ENCODE data around the gene STRIP1.
"Not testable (repeated sequence)": the region's sequence is repeated elsewhere in the genome, so short reads cannot be mapped to it uniquely, and the experiment has no call there.

STRIP1 gene

DNA sequence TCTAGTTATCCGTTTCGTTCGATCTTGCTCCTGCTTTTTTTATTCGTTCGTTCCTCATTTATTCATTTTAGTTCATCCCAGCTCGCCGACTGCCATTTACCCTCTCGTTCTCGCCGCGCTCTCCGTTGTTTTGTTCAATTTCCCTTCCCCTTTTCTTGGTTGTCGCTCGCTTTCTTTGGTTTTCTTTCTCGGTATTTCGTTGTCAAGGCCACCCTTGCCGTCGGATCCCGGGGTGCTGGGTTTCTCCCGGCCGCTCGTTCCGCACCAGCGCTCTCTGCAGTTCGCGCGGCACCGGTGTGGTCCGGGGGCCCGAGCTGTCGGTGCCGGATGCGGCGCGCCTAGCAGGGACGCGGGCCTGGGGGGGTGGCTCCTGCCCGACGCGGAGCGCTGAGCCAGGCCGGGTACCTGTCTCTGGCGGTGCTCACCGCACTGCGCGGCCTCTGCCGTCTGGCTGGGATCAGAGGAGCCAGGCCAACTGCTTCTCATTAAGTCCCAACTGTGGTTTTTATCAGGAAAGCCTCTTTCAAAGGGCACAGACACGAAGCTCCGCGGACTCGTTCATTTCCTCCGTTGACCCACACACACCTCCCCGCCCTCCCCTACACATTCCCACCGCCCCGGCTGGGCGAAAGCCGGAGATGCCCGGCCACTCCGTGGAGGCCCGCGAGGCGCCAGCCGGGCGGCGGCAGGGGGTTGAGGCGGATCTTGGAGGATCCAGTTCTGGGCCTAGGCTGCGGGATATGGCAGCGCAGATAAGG lies 34.4 kb downstream of the STRIP1 start:
- no peak for DNase-seq

DNA sequence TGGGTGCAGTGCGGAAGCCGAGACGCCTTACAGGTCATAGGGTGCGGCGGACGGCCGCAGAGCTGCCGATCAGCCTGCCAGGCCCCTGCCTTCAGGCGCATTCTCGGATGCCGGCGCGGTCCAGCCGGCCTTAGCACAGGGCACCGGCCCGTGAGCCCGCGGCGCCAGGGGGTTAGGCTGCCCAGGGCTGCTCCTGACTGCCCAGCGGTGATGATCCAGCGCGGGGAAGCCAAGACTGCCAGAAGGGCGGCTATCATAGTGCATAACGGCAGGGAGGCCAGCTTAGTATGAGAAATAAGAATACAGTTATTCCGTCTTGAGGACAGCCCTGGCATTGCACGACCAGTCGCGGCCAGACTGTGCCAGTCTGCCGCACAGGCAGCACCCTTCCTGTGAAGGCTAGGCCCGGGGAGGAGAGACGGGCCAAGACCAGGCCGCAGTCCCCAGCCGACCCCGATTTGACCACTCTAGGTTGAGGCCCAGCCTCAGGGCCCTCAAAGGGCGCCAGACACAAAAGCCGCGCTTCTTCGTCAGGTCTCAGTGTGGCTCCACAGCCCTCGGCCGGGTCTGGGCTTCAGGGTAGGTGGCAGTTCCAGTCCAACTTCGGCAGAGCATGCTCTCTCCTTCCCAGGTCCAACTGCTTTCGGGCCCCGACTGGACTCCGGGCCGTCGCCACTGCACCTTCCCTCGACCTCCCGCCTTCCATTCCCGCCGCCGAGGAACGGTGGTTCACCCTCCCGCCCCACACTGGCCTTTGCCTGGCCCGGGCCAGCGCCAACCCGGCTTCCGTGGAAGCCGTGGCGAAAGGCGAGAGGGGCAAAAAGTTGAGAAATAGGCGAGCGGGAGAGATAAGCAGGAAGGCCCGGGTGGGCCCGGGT lies 35.2 kb downstream of the STRIP1 start:
- DNase-seq = no peak

GRCh38 chr1:110070282-110070669 lies 35.9 kb downstream of the STRIP1 start:
- DNase-seq = no peak

DNA sequence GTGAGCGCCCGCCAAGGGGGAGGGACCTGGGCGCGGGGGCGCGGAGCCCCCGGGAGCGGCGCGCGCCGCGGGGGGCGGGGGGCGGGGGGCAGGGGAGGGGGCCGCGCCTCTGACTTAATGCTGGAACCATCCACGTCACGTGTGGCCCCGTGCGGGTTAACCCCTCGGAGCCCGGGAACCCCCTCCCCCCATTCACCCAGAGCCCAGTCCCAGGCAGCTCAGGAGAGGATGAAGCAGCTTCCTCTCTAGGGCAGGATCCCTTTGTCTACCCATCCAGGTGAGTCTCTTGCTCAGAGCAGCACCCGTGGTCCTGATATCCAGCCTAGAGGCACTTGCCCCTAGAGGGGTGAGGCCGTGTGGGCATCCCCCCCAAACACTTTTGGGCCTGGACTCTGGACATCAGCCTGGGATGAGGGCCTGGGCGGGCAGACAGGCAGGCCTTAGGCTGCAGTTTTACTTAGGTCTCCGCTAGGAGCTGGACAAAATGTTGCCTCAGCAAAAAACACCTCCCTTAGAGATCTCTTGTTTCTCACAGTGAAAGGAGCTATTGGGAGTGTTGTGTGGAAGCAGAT lies 36.3 kb downstream of the STRIP1 start, which contains the start of gene ALX3:
TSS of gene ALX3 (minus strand) at position 2 of the 572 bp plus-strand sequence. CDS start 60 bp downstream, outside the sequence.
- no peak for DNase-seq

DNA sequence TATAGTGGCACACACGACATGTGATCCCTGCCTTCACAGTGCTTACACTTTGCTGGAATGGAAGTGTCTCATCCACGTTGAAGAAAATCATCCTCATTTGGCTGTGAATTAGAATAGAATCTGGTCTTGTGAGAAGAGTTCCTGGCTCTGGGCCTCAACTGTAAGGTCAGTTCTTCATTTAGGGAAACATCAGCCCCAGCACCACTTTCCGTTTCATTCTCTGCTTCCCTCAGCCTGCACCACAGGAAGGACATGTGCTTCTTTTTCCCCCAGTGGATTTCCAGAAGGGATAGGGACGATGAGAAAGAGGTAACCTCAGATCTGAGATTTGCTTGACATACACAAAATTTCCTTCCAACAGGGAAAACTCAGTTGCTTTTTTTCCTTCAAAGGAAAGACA lies 39.7 kb downstream of the STRIP1 start:
- DNase-seq = no peak

DNA sequence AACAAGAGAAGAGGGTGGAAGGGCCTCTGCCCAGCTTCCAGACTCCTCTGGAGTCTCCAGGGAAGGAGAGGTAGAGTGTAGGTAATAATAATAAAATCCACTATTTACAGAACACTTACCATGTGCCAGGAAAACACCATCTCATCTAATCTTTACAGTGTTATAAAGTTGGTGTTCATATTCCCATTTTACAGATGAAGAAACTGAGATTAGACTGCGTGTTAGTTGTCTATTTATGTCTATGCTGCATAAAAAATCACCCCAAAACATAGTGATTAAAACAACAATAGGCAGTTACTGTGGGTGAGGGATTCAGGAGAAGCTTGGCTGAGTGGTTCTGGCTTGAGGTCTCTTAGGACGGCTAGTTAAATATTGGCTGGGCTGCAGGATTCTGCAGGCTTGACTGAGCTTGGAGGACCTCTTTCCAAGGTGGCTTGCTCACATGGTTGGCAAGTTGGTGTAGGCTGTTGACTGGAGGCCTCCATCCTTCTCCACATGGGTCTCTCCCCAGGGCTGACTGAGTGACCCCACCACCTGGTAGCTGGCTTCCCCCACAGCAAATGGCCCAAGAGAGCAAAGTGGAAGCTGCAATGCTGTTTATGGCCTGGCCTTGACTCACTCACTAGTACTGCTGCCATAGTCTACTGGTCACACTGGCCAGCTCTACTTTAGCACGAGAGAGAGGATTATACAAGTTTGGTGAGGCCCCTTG lies 42.5 kb downstream of the STRIP1 start:
- DNase-seq = no peak

- DNase-seq = not testable (repeated sequence)
Observed at GRCh38 chr1:110079995-110080394, 45.6 kb downstream of the STRIP1 start.

DNA sequence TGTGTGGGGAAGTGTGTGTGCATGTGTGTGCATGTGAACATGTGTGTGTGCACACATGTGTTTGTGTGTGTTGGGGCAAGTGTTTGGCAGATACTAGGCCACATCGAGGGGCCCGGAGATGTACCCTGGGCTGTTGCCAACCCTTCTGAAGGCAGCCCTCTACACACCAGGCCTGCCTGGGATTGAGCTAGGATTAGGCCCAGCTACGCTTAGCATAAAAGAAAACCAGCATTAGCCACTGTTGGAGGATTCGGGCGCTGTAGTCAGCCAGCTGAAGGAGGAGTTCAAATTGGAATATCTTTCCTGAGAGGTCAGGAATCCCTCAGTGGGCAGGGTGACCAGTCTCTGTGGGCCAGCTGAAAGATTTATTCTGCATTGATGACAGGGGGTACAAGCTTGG lies 46.6 kb downstream of the STRIP1 start:
- no peak for DNase-seq

DNA sequence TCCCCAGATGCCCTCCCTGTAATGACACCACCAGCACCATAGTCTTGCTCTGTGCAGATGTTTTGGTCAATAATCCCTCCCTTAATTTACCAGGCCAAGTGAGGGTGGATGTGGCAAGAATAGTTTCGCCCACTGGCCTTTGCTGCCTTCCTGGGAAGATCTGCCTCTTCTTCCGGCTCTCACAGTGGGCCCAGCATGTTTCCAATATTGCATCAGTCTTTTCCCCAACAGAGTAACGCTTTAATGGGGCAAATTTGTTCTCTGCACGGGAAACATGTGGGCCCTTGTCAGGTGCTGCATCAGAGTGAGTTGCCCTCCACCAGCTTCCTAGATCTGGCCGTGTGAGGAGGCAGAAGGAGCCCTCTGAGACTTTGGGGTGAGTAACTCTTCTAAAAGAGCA lies 48.1 kb downstream of the STRIP1 start:
- DNase-seq = no peak

DNA sequence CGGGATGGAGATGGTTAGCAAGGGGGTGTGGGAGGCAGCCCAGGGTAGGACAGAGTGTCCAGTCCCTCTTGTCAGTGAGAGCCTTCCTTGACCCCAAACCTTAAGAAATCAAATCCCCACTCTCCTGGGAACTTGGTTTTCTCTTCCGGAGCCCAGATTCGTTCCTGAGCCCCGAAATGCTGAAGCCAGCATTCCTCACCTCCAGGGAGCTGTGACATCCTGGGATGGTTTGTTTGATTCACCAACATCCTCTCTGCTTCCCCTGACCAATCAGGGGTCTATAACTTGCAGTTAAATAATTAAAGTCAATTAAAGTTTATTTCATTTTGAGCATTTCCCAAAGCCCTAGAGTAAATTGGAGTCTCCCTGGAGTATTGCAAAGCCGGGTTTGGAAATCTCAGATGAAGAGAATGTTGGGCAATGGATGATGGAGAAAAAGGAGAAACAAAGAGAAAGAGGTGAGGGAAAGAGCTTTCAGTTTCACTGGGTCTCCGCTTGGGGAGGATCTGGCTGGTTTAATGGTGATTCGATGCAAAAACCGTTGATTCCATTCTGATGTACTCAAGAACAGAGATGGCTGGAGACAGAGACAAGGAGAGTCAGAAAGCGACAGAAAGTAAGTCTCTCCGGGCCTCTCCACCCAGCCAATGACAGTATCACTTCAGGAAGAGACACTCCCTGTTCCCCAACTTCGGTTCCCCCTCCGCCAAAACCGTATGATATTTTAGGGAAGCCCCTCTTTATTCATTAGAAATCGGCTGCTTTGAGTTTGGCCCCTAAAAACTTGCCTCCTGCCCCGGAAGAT lies 48.8 kb downstream of the STRIP1 start:
- DNase-seq = no peak

DNA sequence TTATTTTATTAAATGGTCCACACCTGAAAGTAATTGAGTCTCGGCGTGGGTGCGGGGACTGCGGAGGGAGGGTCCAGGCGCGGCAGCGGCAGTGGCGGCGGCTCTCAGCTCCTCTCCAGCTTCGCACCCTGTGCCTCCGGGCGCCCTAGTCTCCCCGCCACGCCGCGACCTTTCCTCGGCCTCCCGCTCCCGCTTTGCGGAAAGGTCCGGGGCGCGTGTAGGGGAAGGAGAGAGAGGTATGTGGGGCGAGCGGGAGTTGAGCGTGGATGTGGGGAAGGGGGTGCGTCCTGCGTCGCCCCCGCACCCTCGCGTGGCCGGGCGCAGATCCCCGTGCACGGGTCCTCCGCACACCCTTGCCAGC lies 49.4 kb downstream of the STRIP1 start:
- no peak for DNase-seq

DNA sequence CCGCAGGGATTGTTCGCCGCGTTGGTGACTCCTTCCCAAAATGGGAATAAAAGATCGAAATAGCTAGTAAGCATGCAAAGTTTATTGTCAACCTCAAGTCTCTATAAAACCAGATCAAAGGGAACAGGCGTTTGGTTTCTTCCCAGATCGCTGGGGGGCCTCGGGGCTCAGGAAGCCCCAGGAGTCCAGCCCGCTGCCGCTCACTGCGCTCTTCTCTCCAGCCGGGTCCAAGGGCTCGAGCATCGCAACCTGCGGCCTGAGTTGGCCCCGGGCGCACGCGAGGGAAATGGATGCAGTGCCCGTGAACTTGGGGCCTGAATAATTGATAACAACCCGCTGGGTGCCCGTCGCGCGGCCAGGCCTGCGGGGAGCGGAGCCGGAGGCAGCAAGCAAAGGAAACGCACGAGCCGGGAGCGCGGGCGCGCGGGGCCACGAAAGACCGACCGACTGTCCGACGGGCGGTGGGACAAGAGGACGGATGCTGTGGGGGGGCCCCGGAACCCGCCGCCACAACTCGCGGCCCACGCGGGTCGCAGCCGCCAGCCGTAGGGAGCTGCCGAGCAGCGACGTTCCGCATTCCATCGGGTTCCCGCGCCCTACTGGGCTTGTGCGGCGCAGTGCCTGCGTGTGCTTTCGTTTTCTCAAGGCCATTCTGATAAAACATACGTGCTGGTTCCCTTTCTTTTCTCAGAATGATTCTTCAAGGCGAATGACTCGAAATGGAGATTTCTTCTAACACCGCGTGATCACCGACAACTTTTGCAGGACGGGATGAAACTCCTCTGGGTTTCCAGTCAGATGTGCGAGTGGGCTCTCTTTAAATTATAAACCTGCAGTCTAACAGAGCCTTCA lies 50.0 kb downstream of the STRIP1 start:
- peak in 1 of 51 donors; percentile 18 for DNase-seq

DNA sequence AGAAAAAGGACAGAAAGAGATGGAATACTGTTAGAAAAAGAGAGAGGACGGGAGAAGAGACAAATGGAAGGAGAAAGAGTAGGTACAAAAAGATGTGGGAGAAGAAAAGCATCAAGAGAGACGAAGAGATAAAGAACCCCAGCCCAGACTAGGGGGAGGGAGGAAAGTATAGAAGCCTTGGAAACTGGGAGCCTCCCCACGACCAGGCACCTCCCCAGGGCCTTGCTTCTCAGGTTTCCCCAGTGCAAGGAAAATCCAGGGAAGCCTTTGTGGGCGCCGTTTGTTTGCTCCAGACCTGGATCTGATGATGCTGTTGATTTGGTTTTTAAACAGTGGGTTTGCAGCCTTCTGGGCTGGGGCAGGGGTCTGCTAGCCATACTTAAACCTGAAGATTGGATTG lies 51.2 kb downstream of the STRIP1 start:
- DNase-seq = no peak

DNA sequence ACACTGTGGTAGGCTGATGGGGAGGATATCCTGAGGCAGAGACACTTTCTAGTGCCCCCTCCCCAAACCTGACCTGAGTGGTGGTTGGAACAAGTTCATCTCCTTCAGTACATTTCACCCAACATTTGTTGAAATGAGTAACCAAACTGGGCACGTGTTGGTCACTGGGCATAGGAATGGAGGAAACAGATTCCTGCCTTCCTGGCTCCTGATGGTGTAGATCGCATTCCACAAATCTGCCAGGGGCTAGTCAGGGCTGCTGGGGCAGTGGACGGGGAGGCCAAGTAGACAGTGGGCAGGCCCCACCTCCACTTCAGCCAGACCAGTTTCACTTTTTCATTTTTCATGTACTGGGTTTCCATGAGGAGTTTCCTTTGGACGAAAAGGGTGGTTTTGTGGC lies 52.5 kb downstream of the STRIP1 start:
- DNase-seq = no peak

GRCh38 chr1:110087812-110088738 lies 53.7 kb downstream of the STRIP1 start:
- peak in 13 of 51 donors; percentile 8 to 43 (median 20) for DNase-seq

DNA sequence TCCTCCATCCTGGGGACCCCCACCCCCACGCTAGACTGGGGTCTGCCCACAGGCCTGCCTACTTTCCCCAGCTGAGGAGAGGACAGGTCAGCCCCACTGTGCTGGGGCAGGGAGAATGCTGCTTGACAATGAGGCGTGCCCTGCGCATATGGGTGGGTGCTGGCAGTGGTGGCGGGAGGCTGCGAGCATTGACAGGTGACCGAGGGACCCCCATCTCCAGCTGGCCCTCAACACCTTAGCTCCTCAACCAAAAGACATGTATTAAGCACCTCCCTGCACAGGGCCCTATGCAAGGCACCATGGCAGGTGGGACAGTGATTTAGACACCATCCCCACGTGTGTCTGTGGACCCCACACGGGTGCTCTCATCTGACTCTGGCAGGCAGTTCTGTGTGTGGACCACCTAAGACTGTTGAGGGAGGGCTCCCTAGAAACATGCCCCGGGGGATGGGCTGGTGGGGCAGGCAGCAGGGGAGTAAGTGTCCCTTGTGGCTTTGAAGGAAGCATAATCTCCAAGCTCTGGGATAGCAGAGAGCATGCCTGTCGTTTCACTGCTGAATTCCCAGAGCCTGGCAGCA lies 54.4 kb downstream of the STRIP1 start:
- no peak for DNase-seq

DNA sequence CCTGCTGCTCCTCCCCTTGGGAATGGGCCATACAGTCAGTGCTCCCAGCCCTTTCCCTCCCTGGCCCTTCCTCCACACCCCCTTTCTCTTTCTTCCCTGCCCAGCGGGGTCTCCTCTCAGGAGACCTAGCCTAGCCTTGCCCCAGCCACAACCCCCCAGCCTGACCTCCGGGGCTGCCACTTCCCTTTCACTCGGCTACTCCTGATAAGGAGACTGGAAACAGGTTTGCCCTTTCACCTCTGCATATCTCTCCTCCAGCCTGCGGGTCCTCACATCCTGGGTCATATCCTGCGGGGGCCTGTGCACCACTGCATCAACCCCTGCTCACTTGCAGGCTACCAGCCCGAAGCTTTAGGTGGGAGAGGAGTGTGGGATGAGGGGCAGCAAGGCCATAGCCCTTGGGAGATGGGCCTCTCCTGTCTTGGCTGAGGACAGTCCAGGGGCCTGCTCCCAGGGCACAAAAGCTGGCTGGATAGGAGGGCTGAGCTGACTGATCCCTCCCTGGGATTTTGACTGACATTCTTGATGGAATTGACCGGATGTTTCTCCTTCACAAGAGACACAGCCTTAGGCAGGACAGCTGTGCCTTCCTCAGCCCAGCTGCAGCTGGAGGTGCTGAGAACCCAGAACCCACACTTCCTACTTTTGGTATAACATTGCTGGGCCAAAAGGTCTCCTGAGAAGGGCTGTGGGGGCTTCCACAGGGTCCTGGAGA lies 55.3 kb downstream of the STRIP1 start:
- DNase-seq = no peak

DNA sequence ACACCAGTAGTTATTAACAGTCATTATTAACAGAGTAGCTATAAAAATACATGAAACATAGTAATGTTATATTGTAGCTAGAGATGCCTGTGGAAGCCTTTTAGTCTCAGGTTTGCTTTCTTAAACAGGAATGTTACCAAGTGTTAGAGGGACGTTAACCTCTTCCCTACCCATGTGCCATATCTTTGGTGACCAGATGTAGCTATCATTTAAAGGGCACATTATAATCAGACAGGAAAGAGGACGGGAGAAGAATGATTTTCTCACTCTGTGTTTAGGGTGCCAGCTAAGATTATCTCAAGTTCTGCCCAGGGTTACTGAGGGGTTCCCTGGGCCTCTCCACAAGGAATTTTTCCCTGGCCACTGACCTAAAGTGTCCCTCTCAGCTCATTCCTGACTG lies 57.0 kb downstream of the STRIP1 start:
- no peak for DNase-seq
